ENCODE measurements around the gene CACNG7. TPM values are rescaled to one million over a fixed set of nuclear protein-coding genes. Genes with fewer than 3 reads are reported as not detected.
"Not testable (repeated sequence)": the region's sequence is repeated elsewhere in the genome, so short reads cannot be mapped to it uniquely, and the experiment has no call there.

The CACNG7 gene, protein sequence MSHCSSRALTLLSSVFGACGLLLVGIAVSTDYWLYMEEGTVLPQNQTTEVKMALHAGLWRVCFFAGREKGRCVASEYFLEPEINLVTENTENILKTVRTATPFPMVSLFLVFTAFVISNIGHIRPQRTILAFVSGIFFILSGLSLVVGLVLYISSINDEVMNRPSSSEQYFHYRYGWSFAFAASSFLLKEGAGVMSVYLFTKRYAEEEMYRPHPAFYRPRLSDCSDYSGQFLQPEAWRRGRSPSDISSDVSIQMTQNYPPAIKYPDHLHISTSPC
- total RNA-seq (2014; rRNA removed; shearing (Covaris generic)): 3.8 and 4.5 TPM in 2 replicates

DNA sequence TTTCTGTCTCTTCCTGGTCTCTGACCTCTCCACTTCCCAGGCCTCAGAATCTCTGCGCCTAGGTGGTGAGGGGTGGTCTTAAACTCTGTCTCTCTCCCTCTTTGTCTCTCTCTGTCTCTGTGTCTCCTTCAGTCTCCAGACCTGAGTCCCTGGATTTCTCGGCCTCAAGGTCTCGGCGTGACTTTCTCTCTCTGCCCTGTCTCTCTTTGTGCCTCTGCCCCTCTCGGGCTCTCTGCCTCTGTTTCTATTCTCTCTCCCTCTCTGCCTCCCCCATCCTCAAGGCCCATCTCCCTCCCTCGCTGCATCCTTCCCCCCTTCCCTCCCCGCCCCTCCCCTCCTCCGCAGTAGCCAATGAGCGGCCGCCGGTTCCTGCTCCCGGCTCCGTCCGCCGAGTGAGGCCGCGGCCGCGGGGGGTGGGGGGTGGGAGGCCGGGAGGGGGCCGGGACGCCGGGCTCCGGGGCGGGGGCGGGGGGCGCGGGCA, at the start of gene CACNG7:
Gene CACNG7, plus strand, starts transcription at position 344 of the 481 bp plus-strand sequence. CDS start 3,554 bp downstream, outside the sequence.
- no peaks in the 10 kb centered on the region for H3K36me3 ChIP-seq (replicated peaks; ENCODE audit: control insufficient read depth, insufficient read depth, low read length)
- DNase-seq: peak; percentile 95
- H3K27me3 ChIP-seq (ENCODE audit: control insufficient read depth, insufficient read depth, low read length): peaks cover 77% of the 10 kb centered on the region
- peak within 1 kb of the TSS; percentile 66 for H3K4me3 ChIP-seq (ENCODE audit: insufficient read depth, low read depth, low read length)

- peak; percentile 11 for DNase-seq
- Histone ChIP-seq H3K27me3 (ENCODE audit: control insufficient read depth, insufficient read depth, low read length) (no peaks in the 10 kb centered on the region), H3K36me3 (replicated peaks; ENCODE audit: control insufficient read depth, insufficient read depth, low read length) (no peaks in the 10 kb centered on the region), H3K4me3 (ENCODE audit: insufficient read depth, low read depth, low read length) (no peak overlapping the region)
Observed at GRCh38 chr19:53864308-53864836, 44.7 kb upstream of the CACNG7 start.

DNA sequence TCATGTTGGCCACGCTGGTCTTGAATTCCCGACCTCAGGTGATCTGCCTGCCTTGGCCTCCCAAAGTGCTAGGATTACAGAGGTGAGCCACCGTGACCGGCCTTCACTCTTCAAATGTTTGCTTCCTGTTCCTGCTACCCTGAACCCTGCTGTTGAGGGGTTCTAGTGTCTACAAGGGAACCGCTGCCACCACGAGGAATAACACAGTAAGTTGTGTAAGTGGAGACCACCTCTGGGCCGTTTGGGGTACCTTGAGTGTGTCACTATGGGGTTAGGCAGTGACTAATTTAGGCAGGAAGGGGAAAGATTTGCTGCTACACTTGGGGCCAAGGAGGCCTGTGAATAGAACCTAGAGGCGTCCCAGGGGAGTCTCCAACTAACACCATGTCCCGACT, 43.6 kb upstream of the CACNG7 start:
- Histone ChIP-seq H3K4me3 (ENCODE audit: insufficient read depth, low read depth, low read length) (peak overlapping the region; percentile 58), H3K27me3 (ENCODE audit: control insufficient read depth, insufficient read depth, low read length) (no peaks in the 10 kb centered on the region), H3K36me3 (replicated peaks; ENCODE audit: control insufficient read depth, insufficient read depth, low read length) (peaks cover 2% of the 10 kb centered on the region; the same call in 1 of the 2 replicates)
- no peak for DNase-seq

- peak; percentile 89 for DNase-seq
- Histone ChIP-seq H3K27me3 (ENCODE audit: control insufficient read depth, insufficient read depth, low read length) (no peaks in the 10 kb centered on the region), H3K36me3 (replicated peaks; ENCODE audit: control insufficient read depth, insufficient read depth, low read length) (peaks cover 4% of the 10 kb centered on the region), H3K4me3 (ENCODE audit: insufficient read depth, low read depth, low read length) (peak overlapping the region; percentile 58)
Observed at GRCh38 chr19:53865918-53866864, 42.9 kb upstream of the CACNG7 start.

DNA sequence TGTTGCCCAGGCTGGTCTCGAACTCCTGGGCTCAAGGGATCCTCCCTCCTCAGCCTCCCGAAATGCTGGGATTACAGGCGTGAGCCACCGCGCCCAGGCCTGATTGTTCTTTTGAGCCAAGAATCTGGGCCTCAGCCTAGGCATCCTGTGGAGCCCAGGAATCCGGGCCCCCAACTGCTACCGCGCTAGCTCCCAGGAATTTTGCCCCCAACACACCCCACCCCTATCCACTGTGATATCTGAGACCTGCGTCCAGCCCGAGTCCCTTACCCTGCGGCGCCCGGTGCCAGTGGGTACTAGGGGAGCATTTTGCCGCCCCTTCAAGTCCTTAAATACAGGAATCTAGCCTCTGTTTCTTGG, 42.2 kb upstream of the CACNG7 start:
- peak; percentile 80 for DNase-seq
- H3K4me3 ChIP-seq (ENCODE audit: insufficient read depth, low read depth, low read length): peak overlapping the region; percentile 58
- peaks cover 6% of the 10 kb centered on the region for H3K36me3 ChIP-seq (replicated peaks; ENCODE audit: control insufficient read depth, insufficient read depth, low read length)
- H3K27me3 ChIP-seq (ENCODE audit: control insufficient read depth, insufficient read depth, low read length): no peaks in the 10 kb centered on the region

DNA sequence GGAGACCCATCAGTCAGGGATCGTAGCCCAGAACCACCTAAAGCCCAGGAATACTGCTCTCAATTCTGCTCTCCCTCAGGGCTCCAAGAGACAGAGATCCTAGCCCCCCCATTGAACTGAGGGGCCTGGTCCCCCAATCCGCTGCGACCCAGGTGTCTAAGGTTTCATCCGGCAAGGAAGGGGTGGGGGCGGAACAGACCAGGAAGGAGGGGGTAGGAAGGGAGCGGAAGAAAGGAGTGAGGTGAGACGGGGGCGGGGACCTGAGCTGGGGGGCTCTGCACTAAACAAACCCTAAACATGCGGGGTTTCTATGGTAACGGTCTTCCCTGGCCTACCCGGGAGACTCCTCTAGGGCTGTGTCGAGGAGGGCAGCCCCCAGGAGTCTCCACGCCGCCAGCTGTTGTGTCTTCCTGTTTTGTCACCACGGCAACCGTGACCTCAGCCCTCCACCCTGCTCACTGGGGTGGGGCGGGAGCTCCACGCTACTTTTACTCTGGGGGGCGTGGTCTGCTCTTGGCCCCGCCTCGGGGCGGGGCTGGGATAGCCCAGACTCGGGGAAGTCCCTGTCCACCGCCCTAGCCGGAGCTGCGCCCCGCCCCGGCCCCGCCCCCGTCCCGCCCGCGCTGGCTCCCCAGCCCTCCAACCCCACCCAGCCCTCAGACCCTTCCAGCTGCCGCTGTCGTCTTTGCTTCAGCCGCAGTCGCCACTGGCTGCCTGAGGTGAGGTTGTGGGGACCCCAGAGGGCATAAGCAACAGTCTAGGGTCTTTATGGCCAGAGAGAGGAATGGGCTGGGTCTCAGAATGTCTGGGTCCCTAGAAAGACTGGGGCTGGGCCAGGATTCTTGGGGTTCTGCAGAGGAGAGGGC, 41.6 kb upstream of the CACNG7 start, which contains the start of gene MYADM:
Gene MYADM, plus strand, starts transcription at position 659 of the 866 bp plus-strand sequence. CDS start 5,647 bp downstream, outside the sequence.
- H3K36me3 ChIP-seq (replicated peaks; ENCODE audit: control insufficient read depth, insufficient read depth, low read length): peaks cover 6% of the 10 kb centered on the region
- peak; percentile 98 for DNase-seq
- H3K27me3 ChIP-seq (ENCODE audit: control insufficient read depth, insufficient read depth, low read length): no peaks in the 10 kb centered on the region
- H3K4me3 ChIP-seq (ENCODE audit: insufficient read depth, low read depth, low read length): peak within 1 kb of the TSS; percentile 87

DNA sequence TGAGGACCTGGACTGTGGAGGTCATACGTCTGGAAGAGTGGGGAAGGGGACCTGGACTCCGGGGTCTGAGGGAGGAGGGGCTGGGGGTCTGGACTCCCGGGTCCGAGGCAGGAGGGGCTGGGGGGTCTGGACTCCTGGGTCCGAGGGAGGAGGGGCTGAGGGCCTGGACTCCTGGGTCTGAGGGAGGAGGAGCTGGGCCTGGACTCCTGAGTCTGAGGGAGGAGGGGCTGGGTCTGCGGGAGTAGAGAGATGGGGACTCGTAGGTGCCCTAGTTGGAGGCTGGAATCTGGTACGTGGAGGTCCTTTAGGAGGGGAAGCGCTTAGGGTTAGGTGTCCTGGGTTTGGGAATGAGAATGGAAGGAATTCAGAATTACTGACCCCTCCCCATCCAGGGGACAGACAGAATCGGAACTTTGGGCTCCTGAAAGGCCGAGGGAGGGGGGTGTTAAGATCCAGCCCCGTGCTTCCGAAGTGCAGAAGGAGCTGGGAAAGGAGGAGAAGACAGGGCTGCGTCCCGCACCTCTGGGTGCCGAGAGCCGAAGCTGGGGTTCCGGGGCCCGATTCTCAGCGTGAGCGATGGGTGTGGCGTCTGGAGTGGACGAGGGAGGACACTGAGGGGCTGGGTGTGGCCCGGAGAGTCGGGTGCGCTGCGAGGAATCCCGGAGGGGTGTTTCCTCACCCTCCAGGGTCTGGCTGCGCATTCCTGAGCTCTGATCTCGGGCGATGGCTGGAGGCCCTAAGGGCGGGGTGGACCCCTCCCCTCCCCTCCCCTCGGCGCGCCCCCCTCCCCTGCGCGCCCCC, 40.8 kb upstream of the CACNG7 start:
- H3K4me3 ChIP-seq (ENCODE audit: insufficient read depth, low read depth, low read length): peak overlapping the region; percentile 87
- no peaks in the 10 kb centered on the region for H3K27me3 ChIP-seq (ENCODE audit: control insufficient read depth, insufficient read depth, low read length)
- H3K36me3 ChIP-seq (replicated peaks; ENCODE audit: control insufficient read depth, insufficient read depth, low read length): peaks cover 6% of the 10 kb centered on the region
- DNase-seq: peak; percentile 85

DNA sequence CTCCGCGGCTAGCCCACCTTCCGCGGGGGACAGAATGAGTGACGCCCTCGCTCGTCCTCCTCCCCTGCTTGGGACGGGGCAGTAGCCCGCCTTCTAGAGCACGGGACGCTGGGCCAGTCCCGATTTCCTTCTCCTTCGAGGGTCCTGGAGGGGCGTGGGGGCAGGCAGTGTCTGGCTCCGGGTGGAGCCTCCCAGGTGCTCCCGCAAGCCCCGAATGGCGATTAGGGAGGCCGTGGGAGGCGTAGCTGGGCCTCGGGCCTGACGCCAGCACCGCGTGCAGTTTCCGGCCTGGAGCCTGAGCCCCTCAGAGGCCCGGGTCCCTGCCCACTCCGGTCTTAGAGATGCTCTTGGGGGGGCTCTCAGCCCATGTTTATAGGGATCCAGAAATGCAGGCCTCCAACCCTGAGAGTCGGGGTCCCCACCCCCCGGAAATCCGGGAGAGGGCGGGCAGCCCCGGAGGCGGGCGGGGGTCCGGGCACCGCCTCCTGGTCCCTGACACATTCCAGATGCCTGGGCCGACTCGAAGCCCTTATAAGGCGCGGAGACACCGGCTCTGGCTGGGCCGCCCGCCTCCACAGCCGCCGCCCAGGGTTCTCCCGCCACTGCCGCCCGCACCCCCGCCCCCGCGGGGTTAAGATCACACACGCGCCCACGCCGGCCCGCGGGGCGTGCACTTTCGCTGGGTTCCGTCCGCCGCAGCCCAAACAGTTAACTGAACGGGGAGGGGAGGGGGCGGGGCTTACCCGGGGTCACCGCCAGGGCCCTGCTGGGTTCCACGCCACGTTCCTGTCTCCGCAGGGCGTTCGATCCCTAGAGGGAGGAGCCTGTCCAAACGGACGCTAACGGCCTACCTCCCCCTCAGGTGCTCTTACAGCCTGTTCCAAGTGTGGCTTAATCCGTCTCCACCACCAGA, 39.9 kb upstream of the CACNG7 start:
- peak; percentile 95 for DNase-seq
- peak overlapping the region; percentile 87 for H3K4me3 ChIP-seq (ENCODE audit: insufficient read depth, low read depth, low read length)
- peaks cover 13% of the 10 kb centered on the region for H3K36me3 ChIP-seq (replicated peaks; ENCODE audit: control insufficient read depth, insufficient read depth, low read length)
- no peaks in the 10 kb centered on the region for H3K27me3 ChIP-seq (ENCODE audit: control insufficient read depth, insufficient read depth, low read length)

DNA sequence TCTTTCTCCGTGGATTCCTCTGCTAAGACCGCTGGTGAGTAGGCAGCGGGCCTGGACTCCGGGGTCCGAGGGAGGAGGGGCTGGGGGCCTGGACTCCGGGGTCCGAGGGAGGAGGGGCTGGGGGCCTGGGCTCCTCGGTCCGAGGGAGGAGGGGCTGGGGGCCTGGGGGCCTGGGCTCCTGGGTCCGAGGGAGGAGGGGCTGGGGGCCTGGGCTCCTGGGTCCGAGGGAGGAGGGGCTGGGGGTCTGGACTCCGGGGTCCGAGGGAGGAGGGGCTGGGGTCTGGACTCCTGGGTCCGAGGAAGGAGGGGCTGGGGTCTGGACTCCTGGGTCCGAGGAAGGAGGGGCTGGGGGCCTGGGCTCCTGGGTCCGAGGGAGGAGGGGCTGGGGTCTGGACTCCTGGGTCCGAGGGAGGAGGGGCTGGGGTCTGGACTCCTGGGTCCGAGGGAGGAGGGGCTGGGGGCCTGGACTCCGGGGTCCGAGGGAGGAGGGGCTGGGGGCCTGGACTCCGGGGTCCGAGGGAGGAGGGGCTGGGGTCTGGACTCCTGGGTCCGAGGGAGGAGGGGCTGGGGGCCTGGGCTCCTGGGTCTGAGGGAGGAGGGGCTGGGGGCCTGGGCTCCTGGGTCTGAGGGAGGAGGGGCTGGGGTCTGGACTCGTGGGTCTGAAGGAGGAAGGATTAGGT, 39.1 kb upstream of the CACNG7 start:
- not testable (repeated sequence) for DNase-seq
- H3K4me3 ChIP-seq (ENCODE audit: insufficient read depth, low read depth, low read length): peak overlapping the region; percentile 87
- H3K36me3 ChIP-seq (replicated peaks; ENCODE audit: control insufficient read depth, insufficient read depth, low read length): peaks cover 16% of the 10 kb centered on the region

DNA sequence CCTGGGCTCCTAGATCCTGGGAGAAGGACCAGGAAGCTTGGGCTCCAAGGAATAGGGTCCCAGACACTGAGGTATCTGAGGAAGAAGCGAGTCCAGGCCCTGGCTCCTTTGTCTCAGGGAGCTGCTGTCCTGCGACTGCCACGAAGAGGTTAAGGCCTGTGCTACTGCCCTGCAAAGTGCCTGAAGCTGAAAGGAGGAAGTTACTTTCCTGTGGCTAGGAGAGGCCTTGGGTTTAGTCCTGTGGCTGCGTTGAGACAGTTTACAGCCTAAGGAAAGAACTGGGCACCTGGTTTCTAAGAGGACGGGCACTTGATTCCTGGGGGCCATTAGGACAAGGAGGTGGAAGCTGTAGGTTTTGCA, 38.6 kb upstream of the CACNG7 start:
- H3K27me3 ChIP-seq (ENCODE audit: control insufficient read depth, insufficient read depth, low read length): no peaks in the 10 kb centered on the region
- H3K4me3 ChIP-seq (ENCODE audit: insufficient read depth, low read depth, low read length): no peak overlapping the region
- peaks cover 16% of the 10 kb centered on the region for H3K36me3 ChIP-seq (replicated peaks; ENCODE audit: control insufficient read depth, insufficient read depth, low read length)
- peak; percentile 59 for DNase-seq

More for the DNA sequence above, 39.1 kb upstream of the CACNG7 start:
- not testable (repeated sequence) for H3K27me3 ChIP-seq (ENCODE audit: control insufficient read depth, insufficient read depth, low read length)

- H3K27me3 ChIP-seq (ENCODE audit: control insufficient read depth, insufficient read depth, low read length): no peaks in the 10 kb centered on the region
- no peak overlapping the region for H3K4me3 ChIP-seq (ENCODE audit: insufficient read depth, low read depth, low read length)
- peak; percentile 33 for DNase-seq
- peaks cover 19% of the 10 kb centered on the region for H3K36me3 ChIP-seq (replicated peaks; ENCODE audit: control insufficient read depth, insufficient read depth, low read length)
Observed at GRCh38 chr19:53871454-53871853, 37.6 kb upstream of the CACNG7 start.

- DNase-seq: peak; percentile 23
- no peaks in the 10 kb centered on the region for H3K27me3 ChIP-seq (ENCODE audit: control insufficient read depth, insufficient read depth, low read length)
- no peak overlapping the region for H3K4me3 ChIP-seq (ENCODE audit: insufficient read depth, low read depth, low read length)
- peaks cover 19% of the 10 kb centered on the region for H3K36me3 ChIP-seq (replicated peaks; ENCODE audit: control insufficient read depth, insufficient read depth, low read length)
Observed at GRCh38 chr19:53872762-53873161, 36.3 kb upstream of the CACNG7 start.
